Mesendoderm (in vitro differentiated cells): Measurements from ENCODE around the gene ZNF528. TPM values are rescaled to one million over a fixed set of nuclear protein-coding genes. Genes with fewer than 3 reads are reported as not detected.

Source experiments
- DNase-seq: peaks from one replicate; pipeline ENCODE4 v3.0.0; 2013
- H2AK5ac ChIP-seq: 2 replicates; pipeline ENCODE4 v1.6.1; 2013; ENCODE audit warnings: low read length, inconsistent platforms
- H2BK120ac ChIP-seq: 2 replicates; pipeline ENCODE4 v1.6.1; 2013; ENCODE audit warnings: low read depth, mild to moderate bottlenecking, low read length, moderate library complexity, mixed read lengths
- H2BK15ac ChIP-seq: replicated peaks from 2 replicates; pipeline ENCODE4 v1.6.1; 2013; ENCODE audit warnings: low read depth, mild to moderate bottlenecking, moderate library complexity
- H2BK5ac ChIP-seq: 2 replicates; pipeline ENCODE4 v1.6.1; 2013; ENCODE audit warnings: low read length, inconsistent platforms
- H3K18ac ChIP-seq: 2 replicates; pipeline ENCODE4 v1.6.1; 2013; ENCODE audit warnings: mild to moderate bottlenecking, low read length, mixed read lengths
- H3K23ac ChIP-seq: one replicate; pipeline ENCODE4 v1.6.1; 2013; ENCODE audit warnings: low read length
- H3K27ac ChIP-seq: 2 replicates; pipeline ENCODE4 v1.5.1; 2013; ENCODE audit warnings: low read depth, mild to moderate bottlenecking, inconsistent platforms, low read length, moderate library complexity
- H3K27me3 ChIP-seq: 2 replicates; pipeline ENCODE4 v1.6.1; 2013; ENCODE audit warnings: low read length, control low read depth, mild to moderate bottlenecking, inconsistent platforms; ENCODE audit not compliant: insufficient read depth, poor library complexity
- H3K36me3 ChIP-seq: 2 replicates; pipeline ENCODE4 v1.6.1; 2013; ENCODE audit warnings: low read length, inconsistent platforms; ENCODE audit not compliant: control insufficient read depth, insufficient read depth
- H3K4ac ChIP-seq: one replicate; pipeline ENCODE4 v1.6.1; 2013; ENCODE audit warnings: low read depth, mild to moderate bottlenecking, low read length, moderate library complexity
- H3K4me1 ChIP-seq: 2 replicates; pipeline ENCODE4 v1.6.1; 2013; ENCODE audit warnings: low read depth, low read length, inconsistent platforms; ENCODE audit not compliant: control insufficient read depth
- H3K4me2 ChIP-seq: 2 replicates; pipeline ENCODE4 v1.6.1; 2013; ENCODE audit warnings: low read length
- H3K4me3 ChIP-seq: 2 replicates; pipeline ENCODE4 v1.5.1; 2013; ENCODE audit warnings: mild to moderate bottlenecking, low read length
- H3K56ac ChIP-seq: one replicate; pipeline ENCODE4 v1.6.1; 2013; ENCODE audit warnings: low read length
- H3K79me1 ChIP-seq: 2 replicates; pipeline ENCODE4 v1.6.1; 2013; ENCODE audit warnings: low read length, inconsistent platforms
- H3K79me2 ChIP-seq: 2 replicates; pipeline ENCODE4 v1.6.1; 2013; ENCODE audit warnings: mild to moderate bottlenecking, low read length; ENCODE audit not compliant: control insufficient read depth, insufficient read depth
- H3K9ac ChIP-seq: 2 replicates; pipeline ENCODE4 v1.6.1; 2013; ENCODE audit warnings: low read length, inconsistent platforms
- H4K5ac ChIP-seq: one replicate; pipeline ENCODE4 v1.6.1; 2013; ENCODE audit warnings: low read length
- H4K8ac ChIP-seq: one replicate; pipeline ENCODE4 v1.6.1; 2013; ENCODE audit warnings: low read depth, mild to moderate bottlenecking, control low read depth, low read length, moderate library complexity
- WGBS: extraction: QIAGEN DNeasy Blood & Tissue Kit; methylation state at CpG from one replicate; pipeline ENCODE4 v1.1.7; 2013; ENCODE audit warnings: low lambda C conversion rate, missing lambda C conversion rate; ENCODE audit not compliant: insufficient coverage; ENCODE audit errors: extremely low coverage; 5-methylcytosine and 5-hydroxymethylcytosine counted together
- small RNA-seq: library from polyadenylated mRNA; stranded (forward); fragments of <200 nt; extraction: miRNeasy Mini kit (QIAGEN cat#:217004); gene quantifications from one replicate; pipeline ENCODE3, GENCODE V24; 2013; ENCODE audit not compliant: insufficient read depth

Gene ZNF528

DNA sequence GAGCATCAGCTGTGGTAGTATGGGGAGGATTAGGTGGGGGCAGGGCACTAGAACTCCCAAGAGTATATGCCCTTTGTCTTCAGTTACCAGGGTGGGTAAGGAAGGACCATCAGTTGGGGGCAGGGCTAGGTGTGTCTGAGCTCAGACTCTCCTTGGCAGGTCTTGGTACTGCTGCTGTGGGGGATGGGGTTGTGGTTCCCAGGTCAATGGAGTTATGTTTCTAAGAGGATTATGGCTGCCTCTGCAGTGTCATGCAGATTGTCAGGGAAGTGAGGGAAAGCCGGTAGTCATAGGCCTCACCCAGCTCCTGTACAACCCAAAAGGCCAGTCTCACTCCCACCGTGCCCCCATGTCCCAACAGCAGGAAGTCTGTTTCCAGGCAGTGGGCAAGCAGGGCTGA, 46.9 kb downstream of the ZNF528 start:
- Histone ChIP-seq H2BK120ac (no peak overlapping the region), H3K18ac (no peak overlapping the region), H3K9ac (no peak overlapping the region), H3K23ac (no peak overlapping the region), H3K4me3 (no peak overlapping the region), H2BK15ac (no peak overlapping the region), H3K36me3 (no peaks in the 10 kb centered on the region), H3K79me2 (no peaks in the 10 kb centered on the region), H2BK5ac (no peak overlapping the region), H3K27ac (no peak overlapping the region), H3K4me2 (no peak overlapping the region), H3K27me3 (no peaks in the 10 kb centered on the region), H3K79me1 (no peaks in the 10 kb centered on the region), H3K56ac (no peak overlapping the region), H3K4ac (no peak overlapping the region), H4K5ac (no peak overlapping the region), H4K8ac (no peak overlapping the region), H2AK5ac (no peak overlapping the region), H3K4me1 (no peaks in the 10 kb centered on the region)
- no peak for DNase-seq
- WGBS: no CpG with 5 or more reads among the region's 2 CpGs

DNA sequence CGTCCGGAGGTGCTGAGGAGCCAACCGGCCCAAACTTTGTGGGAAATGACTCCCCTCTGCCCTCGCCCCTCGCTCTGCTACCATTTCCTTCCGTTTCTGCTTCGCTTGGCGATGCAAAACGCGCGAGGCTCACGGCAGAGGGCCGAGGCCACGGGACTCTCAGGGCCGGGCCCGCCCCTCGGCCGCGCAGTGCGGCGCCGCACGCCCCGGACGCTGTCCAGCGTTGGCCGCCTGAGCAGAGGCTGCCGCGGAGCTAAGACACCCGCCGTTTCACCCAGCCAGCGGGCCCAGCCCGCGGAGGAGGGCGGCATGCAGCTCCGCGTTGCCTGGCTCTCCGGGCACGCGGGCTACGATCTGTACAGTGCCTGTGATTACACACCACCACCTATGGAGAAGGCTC, 53.6 kb downstream of the ZNF528 start:
- H3K79me2 ChIP-seq: no peaks in the 10 kb centered on the region
- no peak overlapping the region for H3K9ac ChIP-seq
- H3K23ac ChIP-seq: no peak overlapping the region
- H3K27ac ChIP-seq: no peak overlapping the region
- no peaks in the 10 kb centered on the region for H3K79me1 ChIP-seq
- no peak overlapping the region for H3K18ac ChIP-seq
- H3K56ac ChIP-seq: no peak overlapping the region
- no peak overlapping the region for H3K4me2 ChIP-seq
- no peaks in the 10 kb centered on the region for H3K36me3 ChIP-seq
- no peak overlapping the region for H2BK15ac ChIP-seq
- H2AK5ac ChIP-seq: no peak overlapping the region
- no peak overlapping the region for H2BK120ac ChIP-seq
- H4K5ac ChIP-seq: no peak overlapping the region
- WGBS: no CpG with 5 or more reads among the region's 41 CpGs
- H3K4me1 ChIP-seq: no peaks in the 10 kb centered on the region
- no peak overlapping the region for H3K4ac ChIP-seq
- no peak overlapping the region for H4K8ac ChIP-seq
- H3K27me3 ChIP-seq: no peaks in the 10 kb centered on the region
- no peak for DNase-seq
- H3K4me3 ChIP-seq: no peak overlapping the region
- no peak overlapping the region for H2BK5ac ChIP-seq

DNA sequence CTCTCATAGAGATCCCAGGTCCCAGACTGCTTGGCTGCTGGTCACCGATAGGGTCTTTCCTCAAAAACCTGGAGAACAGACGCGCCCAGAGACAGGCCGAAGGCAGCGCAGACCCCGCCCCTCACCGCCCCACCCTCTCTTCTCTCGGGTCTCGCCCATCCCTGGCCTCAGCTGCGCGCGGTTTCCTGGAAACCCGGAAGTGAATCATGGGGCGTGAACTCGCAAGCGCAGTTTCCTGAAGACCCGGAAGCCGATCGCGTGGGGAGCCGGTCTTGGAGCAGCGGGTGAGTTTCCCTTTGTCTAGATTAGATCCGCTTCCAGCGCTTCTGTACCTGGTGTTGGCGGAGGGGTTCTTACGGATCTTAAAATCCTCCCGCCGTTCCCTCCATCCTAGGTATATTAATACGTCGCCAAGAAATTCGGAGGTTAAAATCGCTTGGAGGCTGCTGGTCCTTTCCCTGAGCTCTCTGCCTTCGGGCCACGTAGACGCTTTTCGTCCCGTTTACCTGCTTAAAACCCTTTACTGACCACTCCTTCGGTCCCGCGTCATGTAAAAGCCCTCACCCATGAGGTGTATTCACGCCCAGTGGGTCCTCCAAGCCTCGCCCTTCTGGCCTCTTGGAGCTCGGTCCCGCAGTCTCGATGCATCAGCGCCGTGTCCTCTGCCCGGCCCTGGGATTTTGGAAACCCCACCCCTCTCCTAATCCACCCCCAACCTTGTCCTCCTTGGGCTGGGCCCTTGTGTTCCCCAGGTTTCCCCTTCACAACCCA, 55.9 kb downstream of the ZNF528 start, which contains the start of gene ZNF578:
TSS of gene ZNF578 (plus strand) at position 230 of the 771 bp plus-strand sequence. CDS start 48,293 bp downstream, outside the sequence.
- no peak within 1 kb of the TSS for H3K27ac ChIP-seq
- H3K79me2 ChIP-seq: no peaks in the 10 kb centered on the region
- H3K9ac ChIP-seq: peak within 1 kb of the TSS; percentile 27
- WGBS: no CpG with 5 or more reads among the region's 48 CpGs
- no peak within 1 kb of the TSS for H3K23ac ChIP-seq
- H2AK5ac ChIP-seq: no peak within 1 kb of the TSS
- no peak within 1 kb of the TSS for H4K5ac ChIP-seq
- peak within 1 kb of the TSS; percentile 25 for H3K56ac ChIP-seq
- H3K4me1 ChIP-seq: no peaks in the 10 kb centered on the region
- peak; percentile 91 for DNase-seq
- H3K79me1 ChIP-seq: no peaks in the 10 kb centered on the region
- no peak within 1 kb of the TSS for H2BK120ac ChIP-seq
- H3K4me2 ChIP-seq: no peak within 1 kb of the TSS
- H4K8ac ChIP-seq: peak within 1 kb of the TSS; percentile 42
- H2BK5ac ChIP-seq: no peak within 1 kb of the TSS
- no peaks in the 10 kb centered on the region for H3K27me3 ChIP-seq
- peak within 1 kb of the TSS; percentile 45 for H3K4me3 ChIP-seq
- H3K4ac ChIP-seq: no peak within 1 kb of the TSS
- no peak within 1 kb of the TSS for H3K18ac ChIP-seq
- no peaks in the 10 kb centered on the region for H3K36me3 ChIP-seq
- H2BK15ac ChIP-seq: no peak within 1 kb of the TSS

DNA sequence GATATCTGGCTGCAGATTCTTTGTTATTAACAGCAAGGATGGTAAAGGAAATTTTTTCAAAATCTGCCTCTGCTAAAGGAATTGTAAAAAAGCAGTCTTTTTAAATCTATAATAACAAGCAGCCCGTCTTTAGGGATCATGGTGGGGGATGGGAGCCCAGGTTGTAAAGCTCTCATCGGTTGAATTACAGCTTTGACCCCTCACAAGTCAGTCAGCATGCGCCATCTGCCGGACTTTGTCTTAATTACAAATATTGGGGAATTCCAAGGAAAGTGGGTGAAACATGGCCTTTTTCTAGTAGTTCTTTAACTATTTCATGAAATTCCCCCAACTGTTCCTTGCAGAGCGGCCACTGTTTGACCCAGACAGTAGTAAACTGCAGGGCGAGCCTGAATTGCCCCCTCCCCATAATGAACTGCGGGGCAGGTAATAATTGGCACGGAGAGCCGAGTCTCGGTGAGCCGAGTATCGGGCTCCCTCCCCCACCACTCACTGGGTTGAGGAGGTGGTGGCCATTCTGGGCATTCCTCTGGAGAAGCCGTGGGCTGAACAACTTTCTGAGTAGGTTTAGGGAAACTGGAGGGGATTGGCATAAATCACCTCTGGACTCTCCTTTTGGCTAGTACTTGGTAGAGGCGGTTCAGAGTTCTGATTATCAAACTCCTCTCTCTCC, 67.3 kb downstream of the ZNF528 start:
- H3K18ac ChIP-seq: no peak overlapping the region
- no peak overlapping the region for H2AK5ac ChIP-seq
- no peak overlapping the region for H3K9ac ChIP-seq
- no peaks in the 10 kb centered on the region for H3K4me1 ChIP-seq
- H3K4me3 ChIP-seq: no peak overlapping the region
- DNase-seq: peak; percentile 87
- H3K56ac ChIP-seq: no peak overlapping the region
- H3K23ac ChIP-seq: no peak overlapping the region
- WGBS: no CpG with 5 or more reads among the region's 14 CpGs
- no peak overlapping the region for H2BK15ac ChIP-seq
- H3K27ac ChIP-seq: no peak overlapping the region
- H3K79me1 ChIP-seq: no peaks in the 10 kb centered on the region
- H4K5ac ChIP-seq: no peak overlapping the region
- H3K36me3 ChIP-seq: no peaks in the 10 kb centered on the region
- H4K8ac ChIP-seq: no peak overlapping the region
- no peaks in the 10 kb centered on the region for H3K27me3 ChIP-seq
- H2BK5ac ChIP-seq: no peak overlapping the region
- no peak overlapping the region for H2BK120ac ChIP-seq
- H3K79me2 ChIP-seq: no peaks in the 10 kb centered on the region
- H3K4ac ChIP-seq: no peak overlapping the region
- H3K4me2 ChIP-seq: no peak overlapping the region

Small RNA genes within 50 kb of the gene (small RNA-seq; reads per million reads assigned to genes)
- gene AC010332.1: not detected
